Sigmoid colon (tissue), 4 donors: Measurements from ENCODE around the gene FXN.

Source experiments
- CTCF ChIP-seq, 4 experiments: fragments of 450-650 bp in 3 of 4; fragments of 200-600 bp in 1 of 4; IDR thresholded peaks; one replicate each; pipeline ENCODE4 v1.5.1; 2016 to 2019; ENCODE audit warnings: antibody characterized with exemption in 4 of 4, mild to moderate bottlenecking in 3 of 4, moderate library complexity in 2 of 4
- EP300 ChIP-seq, 4 donors: sonication (generic); formaldehyde crosslinking; IDR thresholded peaks; one replicate each; pipeline ENCODE4 v1.6.1; 2017; ENCODE audit warnings: antibody characterized with exemption in 4 of 4
- POLR2A ChIP-seq, 2 donors: fragments of 450-650 bp; IDR thresholded peaks; one replicate each; pipeline ENCODE4 v1.6.1; 2016; ENCODE audit warnings: antibody characterized with exemption in 2 of 2, mild to moderate bottlenecking in 2 of 2, moderate library complexity in 2 of 2
- POLR2AphosphoS5 ChIP-seq, 4 donors: sonication (generic); formaldehyde crosslinking; IDR thresholded peaks; one replicate each; pipeline ENCODE4 v1.6.1; 2017; ENCODE audit warnings: antibody characterized with exemption in 4 of 4

GRCh38 chr9:69046723-69047122, 11.2 kb downstream of the FXN start:
- no peak for TF ChIP-seq CTCF (IDR thresholded peaks at IDR 0.05)
- TF ChIP-seq POLR2A (IDR thresholded peaks at IDR 0.05) = no peak
- TF ChIP-seq POLR2AphosphoS5 (IDR thresholded peaks at IDR 0.05) = no peak
- no peak for TF ChIP-seq EP300 (IDR thresholded peaks at IDR 0.05)
